ENCODE data around the gene CCSER2.
"Not testable (repeated sequence)": the region's sequence is repeated elsewhere in the genome, so short reads cannot be mapped to it uniquely, and the experiment has no call there.

Gene CCSER2

DNA sequence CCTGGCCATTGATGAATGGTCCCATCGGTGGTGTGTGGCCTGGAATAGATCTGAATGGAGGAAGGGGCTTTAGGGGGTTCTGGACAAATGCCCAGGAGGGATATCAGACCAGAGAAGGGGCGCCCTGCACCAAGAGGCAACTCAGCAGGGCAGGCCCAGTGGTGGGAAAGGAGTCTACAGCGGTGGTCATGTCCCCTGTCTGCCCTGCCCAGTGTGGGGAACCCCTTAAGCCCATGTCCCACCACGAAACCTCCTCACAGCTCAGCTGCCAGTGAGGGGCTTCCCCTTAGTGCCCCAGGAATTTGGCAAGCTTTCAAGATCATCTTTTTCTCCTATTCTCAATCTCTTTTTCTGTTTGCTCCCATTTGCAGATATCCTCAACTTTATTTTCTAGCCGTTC lies 14.1 kb upstream of the CCSER2 start:
- no peak for DNase-seq

DNA sequence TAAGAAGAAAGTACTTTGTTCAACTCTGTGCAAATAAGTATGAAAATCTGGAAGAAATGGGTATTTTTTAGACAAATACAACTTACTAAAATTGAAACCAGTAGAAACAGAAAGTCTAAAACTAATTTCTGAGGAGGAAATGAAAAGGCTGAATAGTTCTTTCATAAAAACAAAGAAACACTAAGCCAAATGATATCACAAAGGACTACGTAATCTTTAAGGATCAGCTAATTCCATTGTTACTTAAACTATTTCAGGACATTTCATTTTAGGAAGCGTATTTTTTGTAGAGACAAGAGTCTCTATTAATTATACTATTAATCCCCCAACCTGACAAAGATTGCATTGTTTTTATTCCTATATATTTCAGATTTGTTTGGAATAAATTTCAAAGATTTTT lies 11.2 kb upstream of the CCSER2 start:
- DNase-seq: peak in 1 of 4 experiments; percentile 69

DNA sequence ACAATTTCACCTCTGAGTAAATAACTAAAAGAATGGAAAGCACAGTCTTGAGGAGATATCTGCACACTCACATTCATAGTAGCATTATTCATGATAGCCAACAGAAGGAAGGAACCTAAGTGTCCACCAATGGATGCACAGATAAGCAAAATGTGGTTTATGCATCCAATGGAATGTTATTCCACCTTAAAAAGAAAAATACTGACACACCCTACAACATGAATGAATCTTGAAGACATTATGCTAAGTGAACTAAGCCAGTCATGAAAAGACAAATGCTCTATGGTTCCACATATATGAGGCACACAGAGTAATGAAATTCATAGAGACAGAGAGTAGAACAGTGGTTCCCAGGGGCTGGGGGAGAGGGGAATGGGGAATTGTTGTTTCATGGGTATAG lies 6.5 kb upstream of the CCSER2 start:
- DNase-seq: no peak

DNA sequence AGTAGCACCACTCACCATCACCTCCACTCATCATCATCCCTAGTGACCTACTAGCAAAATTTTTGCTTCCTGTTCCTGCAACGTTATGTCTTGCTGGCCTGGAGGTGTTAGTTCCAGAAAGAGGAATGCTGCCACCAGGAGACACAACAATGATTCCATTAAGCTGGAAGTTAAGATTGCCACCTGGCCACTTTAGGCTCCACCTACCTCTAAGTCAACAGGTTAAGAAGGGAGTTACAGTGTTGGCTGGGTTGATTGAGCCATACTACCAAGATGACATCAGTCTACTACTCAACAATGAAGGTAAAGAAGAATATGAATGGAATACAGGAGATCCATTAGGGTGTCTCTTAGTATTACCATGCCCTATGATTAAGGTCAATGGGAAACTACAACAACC lies 4.8 kb upstream of the CCSER2 start:
- DNase-seq: not testable (repeated sequence)

DNA sequence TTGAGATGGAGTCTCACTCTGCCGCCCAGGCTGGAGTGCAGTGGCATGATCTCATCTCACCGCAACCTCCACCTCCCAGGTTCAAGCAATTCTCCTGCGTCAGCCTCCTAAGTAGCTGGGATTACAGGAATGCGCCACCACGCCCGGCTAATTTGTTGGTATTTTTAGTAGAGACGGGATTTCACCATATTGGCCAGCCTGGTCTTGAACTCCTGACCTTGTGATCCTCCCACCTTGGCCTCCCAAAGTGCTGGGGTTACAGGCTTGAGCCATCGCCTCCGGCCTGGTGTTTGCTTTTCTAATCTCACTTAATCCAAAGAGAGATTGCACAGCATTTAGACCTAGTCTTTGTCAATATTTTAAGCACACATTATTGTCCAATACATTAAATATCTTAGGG lies 1.4 kb upstream of the CCSER2 start:
- not testable (repeated sequence) for DNase-seq

DNA sequence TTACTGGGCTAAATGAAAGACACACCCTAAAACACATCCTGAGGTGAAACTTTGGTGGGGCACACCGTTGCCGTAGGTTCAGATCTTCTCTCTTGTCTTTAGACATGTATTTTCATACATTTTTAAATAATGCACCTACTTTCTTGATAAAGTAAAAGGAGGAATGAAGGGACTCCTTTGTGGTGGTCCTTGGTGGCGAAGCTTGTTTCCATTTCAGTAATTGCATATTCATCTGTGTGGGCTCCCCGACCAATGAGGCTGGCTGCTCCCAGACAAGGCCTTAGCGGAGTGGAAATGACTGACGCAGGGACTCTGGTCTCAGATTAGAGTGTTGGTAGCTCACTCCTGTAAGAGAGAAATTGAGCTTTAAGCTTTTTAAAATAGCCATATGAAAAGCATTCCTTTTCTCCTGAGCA lies 815 bp downstream of the CCSER2 start:
- DNase-seq: peak; percentile 39 to 65 (median 59)

DNA sequence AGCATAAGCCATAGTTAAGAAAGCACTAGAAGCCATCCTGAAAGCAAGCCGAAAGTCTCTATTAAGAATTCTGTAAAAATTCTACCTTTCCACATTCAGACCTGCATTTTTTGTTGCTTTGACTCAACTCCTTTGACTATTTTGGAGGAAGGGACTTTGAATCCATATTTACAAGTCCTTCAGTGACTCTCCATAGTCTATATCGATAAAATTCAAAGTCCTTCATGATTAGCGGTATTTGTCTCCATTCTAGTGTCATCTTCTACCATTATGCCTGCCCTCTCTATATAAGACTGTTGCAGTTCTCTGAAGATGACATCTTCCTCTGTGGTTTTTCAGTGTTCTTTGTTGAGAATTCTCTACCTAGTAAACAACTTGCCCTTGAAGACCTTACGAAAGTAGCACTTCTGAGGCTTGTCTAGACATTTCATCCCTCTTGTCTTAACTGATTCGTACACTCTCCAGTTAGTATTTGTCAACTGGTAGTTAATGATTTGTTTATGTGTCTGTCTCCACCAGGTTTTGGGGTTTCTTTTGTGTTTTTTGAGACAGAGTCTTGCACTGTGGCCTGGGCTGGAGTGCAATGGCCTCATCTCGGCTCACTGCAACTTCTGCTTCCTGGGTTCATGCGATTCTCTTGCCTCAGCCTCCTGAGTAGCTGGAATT lies 1.7 kb downstream of the CCSER2 start:
- DNase-seq: peak in 2 of 4 experiments; percentile 14 to 15

DNA sequence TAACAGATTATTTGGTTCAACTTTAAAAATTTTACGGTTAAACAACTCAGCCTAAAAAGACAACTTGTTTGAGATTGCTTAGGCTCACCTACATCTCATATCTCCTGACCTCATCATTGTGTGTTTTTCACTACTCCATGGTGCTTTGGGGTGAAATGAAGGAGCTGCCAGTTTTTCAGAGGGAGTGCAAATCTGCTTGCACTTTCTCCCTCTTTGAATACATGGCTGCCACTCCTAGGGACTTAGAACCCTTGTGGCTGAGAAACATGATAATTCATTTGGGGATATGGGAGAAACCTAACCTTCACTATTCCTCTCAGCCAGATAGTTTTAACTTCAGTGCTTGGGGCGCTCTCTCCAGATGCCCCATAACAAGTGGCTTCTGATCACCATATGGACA lies 2.7 kb downstream of the CCSER2 start:
- no peak for DNase-seq

DNA sequence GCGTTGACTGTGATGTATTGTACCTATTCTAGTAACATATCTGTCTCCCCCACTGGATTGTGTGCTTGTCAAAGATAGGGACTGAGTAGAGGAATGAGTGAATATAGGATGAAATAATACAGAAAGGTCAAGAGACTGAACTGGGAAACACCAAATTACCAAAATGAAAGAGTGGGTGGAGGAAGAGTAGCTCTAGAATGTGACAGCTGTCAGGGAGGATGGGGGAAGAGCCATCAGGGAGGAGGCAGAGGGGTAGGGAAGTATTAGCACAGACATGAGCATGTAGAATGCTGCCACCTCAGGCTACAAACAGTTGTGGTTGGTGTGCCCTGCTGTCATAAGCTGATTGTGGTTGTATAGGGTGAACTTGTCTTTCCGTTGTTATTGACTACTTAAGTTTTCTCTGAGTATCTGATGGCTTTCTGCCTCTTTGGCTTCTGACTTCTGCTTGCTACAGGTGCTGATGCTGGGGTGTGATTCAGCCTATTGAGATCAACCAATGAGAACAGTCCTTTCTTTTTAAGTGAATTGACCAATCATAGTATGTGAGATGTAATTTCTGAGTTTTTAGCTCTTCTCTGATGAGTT lies 5.6 kb downstream of the CCSER2 start:
- DNase-seq: peak; percentile 25 to 47 (median 42)

DNA sequence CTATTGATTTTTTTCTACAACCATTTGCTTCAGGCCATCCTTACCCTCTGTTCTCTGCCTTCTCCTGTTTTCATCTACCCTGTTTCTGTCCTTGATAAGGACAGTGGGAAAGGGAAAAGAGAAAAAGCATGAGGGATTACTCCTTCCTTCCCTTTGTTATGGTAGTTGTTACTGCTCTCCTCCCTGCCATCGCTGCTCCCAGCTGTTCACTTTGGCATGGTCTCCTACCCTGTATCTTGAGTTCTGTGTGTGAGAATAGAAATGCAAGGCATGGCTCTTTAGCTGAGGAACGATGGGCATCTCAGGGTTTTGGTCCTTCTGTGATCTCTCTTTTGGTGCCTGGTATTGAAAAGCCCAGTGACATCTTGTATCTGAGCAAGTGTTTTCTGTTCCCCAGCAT lies 6.4 kb downstream of the CCSER2 start:
- DNase-seq: no peak

DNA sequence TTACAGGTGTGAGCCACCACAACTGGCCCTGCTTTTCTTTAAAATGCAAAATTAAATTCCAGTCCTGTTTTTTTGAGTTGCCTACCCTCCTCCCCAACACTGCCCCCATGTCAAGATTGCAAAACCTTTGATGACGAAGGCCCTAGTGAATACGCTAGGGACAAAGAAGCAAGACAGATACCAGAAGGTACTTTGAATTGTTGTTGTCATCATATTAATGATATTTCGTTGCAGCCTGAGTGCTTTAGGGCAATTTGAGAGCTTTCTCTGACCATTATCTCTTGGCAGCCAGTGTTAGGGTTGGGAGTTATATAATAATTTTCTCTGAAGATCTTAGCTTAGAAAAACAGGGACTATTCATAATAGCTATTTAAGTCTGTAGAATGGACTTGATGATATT lies 7.1 kb downstream of the CCSER2 start:
- peak; percentile 12 to 45 (median 29) for DNase-seq

DNA sequence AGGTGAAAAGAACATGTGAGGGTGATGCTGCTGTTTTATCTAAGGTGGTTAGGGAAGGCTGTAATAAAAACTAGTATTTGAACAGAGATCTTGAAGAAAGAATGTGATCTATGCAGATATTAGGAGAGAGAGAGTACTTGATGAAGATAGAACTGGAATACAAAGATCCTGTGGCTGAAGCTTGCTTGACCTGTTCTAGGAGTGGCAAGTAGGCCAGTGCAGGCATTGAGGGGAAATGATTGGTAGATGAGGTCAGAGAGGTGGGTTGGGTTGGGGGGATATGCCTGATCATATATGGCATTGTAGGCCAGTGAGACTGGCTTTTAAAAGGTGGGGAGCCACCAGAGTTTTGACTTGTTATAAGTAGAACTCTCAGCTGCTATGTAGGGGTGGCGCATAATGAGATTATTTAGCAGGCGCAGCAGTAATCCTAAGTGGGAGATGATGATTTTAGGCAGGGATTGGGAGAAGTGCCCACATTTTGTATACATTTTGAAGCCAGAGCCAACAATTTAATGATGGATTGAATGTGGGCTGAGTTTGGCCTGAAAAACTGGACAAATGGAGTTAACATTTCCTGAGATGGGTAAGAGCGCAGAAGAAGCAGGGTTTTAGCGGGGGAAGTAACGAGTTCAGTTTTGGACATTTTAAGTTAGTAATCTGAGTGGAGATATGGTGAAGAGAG lies 8.2 kb downstream of the CCSER2 start:
- peak in 1 of 4 experiments; percentile 7 for DNase-seq

DNA sequence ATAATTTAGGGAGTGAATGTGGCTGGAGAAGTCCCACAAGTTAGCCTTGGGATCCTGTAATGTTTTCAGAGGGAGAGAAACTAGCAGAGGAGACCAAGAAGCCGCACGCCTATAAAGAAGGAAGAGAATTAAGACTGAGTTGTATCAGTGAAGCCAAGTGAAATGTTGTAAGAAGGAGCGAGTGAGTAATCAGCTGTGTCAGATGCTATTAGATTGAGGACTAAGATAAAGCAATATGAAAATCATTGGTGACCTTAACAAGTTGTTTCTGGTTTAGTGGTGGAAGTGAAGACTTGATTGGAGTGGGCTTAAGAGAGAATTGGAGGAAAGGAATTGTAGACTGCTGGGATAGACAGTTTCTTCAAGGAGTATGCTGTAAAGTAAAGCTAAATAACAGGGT lies 8.8 kb downstream of the CCSER2 start:
- peak in 3 of 4 experiments; percentile 6 to 47 (median 19) for DNase-seq

DNA sequence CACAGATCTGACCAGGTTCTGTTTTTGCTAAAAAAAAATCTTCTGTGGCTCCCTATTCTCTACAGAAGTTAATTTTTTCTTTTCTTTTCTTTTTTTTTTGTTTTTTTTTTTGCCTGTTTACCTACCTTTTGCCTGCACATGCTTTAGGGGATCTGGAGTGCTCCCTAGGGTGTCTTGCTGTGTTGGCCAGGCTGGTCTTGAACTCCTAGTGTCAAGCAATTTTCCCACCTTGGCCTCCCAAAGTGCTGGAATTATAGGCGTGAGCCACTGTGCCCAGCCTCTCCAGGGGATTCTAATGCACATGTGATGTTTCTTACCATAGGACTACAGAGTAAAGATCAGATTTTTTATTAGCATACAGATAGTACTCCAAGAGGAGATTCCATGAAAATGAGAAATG lies 10.6 kb downstream of the CCSER2 start:
- no peak for DNase-seq

DNA sequence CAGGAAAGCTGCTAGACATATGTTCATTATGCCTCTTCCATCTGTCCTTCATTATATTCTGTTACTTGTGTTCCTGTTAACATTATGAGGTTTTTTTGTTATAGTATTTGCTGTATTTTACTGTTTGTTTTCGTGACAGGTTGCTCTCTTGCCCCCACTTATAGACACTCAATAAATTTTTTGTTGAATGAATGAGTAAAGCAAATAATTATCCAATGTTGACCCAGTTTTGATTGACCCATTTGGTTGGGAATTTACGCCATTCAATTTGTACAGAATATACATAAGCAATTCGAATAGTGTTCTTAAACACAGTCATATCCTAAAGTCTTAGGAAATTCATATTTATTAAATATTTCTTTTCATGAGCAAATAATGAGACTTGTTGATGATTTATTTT lies 11.8 kb downstream of the CCSER2 start:
- no peak for DNase-seq

DNA sequence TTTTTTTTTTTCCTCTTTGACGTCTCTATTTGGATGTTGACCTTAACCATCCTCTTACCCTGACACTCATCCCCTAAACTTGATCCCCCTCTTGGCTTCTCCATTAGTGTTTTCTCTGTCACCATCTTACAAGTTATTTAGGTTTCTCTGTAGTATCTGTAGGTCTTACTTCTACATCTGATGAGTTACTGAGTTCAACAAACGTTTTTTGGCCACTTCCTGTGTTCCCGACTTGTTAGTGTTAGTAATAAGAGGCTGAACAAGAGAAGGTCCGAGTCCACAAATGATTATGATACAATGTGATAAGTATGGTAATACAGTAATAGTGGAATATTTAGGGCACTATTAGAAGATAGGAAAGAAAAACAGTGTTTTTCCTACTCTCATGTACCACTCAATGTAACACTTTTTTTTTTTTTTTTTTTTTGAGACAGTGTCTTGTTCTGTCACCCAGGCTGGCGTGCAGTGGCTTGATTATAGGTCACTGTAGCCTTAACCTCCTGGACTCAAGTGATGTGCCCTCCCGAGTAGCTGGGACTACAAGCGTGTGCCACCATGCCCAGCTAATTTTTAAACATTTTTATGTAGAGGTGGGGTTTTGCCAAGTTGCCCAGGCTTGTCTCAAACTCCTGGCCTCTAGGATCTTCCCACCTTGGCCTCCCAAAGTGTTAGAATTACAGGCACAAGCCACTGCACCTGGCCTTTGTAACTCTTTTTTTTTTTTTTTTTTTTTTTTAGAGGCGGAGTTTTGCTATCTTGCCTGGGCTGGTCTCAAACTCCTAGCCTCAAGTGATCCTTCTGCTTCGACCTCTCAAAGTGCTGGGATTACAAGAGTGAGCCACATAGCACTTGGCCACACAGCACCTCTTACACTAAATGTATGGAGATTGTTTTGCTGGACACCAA lies 12.5 kb downstream of the CCSER2 start:
- DNase-seq: no peak

DNA sequence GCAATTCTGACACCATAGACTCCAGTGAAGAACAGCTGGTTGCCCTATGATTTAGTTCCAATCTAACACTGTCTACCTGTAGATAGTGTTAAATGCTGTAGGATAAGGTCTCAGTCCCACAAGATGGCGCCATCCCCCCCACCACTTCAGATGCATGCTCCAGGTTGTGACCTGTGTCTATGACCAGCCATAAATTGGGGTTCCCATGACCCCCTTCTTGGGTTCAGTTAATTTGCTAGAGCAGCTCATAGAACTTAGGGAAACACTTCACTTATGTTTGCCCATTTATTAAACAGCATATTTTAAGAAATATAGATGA lies 13.1 kb downstream of the CCSER2 start:
- no peak for DNase-seq

DNA sequence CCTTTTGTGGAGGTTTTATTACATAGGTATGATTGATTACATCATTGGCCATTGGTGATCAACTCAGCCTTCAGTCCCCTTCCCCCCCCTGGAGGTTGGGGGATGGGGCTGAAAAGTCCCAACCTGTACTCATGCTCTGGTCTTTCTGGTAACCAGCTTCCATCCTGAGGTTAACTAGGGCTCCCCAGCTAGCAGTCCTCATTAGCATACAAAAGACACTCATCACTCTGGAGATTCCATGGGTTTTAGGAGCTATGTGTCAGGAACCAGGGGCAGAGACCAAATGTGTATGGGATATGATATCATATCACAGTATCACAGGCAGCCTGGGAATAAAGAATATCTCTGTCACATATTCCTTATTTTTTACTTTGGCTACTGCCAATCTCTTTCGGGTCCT lies 13.6 kb downstream of the CCSER2 start:
- no peak for DNase-seq

DNA sequence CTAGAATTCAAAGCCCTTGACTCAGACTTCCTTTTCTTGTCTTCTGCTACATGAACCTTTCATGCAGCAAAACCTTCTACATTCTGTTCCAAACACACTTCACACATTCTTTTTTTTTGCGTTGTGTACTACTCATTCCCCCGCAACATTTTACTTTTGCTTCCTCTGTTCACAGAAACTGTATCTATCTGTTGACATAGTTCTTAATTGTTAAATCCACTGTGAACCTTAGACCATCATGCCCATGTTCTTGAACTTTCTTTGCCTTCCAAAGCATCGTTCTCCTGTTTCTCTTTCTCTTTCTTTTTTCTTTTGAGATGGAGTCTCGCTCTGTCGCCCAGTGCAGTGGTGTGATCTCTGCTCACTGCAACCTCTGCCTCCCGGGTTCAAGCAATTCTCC lies 14.2 kb downstream of the CCSER2 start:
- DNase-seq: no peak

DNA sequence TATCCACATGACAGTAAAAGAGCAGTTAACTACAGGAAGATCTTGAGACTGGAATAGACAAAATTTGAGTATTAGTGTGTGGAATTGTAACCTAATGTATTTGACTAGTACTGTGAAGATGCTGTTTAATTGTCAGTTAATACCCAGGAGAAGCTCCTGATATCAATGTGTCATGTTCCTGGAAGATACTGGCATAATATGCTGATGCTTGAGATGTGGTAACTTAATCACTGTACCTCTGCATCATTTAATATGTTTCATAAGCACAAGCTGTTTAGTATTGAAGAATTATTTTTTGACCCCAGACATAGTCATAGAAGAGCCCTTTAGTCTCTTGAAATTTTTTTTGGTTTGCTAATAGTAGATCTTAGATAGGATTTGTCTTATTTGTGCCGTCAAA lies 15.4 kb downstream of the CCSER2 start:
- no peak for DNase-seq

DNA sequence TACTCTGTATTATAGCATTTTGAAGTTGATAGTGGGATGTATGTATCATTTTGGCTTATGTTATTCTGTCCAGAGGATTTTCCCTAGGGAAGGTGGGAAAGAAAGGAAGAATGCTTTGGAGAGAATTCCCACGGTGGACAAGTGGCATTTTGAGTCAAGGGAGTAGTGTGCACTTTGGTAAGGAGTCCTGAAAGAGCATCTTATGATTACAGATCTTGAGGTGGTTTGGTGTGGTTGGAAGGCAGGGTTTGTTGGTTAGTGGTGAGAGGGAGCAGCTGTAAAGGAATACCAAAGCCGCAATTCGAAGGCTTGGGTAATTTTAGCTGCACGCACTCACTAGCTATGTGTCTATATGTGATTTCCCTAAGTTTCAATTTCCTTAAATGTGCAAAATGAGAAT lies 16.1 kb downstream of the CCSER2 start:
- DNase-seq: no peak

DNA sequence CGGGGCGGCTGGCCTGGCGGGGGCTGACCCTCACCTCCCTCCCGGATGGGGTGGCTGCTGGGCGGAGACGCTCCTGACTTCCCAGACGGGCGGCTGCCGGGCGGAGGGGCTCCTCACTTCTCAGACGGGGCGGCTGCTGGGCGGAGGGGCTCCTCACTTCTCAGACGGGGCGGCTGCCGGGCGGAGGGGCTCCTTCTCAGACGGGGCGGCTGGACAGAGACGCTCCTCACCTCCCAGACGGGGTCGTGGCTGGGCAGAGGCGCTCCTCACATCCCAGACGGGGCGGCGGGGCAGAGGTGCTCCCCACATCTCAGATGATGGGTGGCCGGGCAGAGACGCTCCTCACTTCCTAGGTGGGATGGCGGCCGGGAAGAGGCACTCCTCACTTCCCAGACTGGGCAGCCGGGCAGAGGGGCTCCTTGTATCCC lies 19.2 kb downstream of the CCSER2 start:
- not testable (repeated sequence) for DNase-seq

DNA sequence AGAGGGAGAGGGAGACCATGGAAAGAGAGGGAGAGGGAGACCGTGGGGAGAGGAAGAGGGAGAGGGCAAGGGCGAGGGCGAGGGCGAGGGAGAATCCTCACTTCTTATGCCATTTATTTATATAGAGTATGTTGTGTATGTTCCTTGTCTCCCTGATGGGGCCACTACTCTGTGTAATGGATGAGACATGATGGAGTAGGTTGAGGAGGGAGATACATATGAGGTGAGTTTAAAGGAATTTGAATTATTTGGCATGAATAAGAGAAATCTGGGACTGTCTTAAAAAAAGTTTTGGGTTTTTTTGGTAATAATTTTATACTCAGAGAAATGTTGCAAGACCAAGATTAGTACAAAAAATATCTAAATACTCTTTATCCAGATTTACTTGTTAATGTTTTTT lies 20.1 kb downstream of the CCSER2 start:
- DNase-seq: no peak

Data from suppressor macrophage (primary cell).